ENCODE data around the gene EFL1. TPM values are rescaled to one million over a fixed set of nuclear protein-coding genes. Genes with fewer than 3 reads are reported as not detected.

Gene EFL1
- total RNA-seq, 4 donors from 2014 or later = 2.8 to 28.3 (median 16.0) TPM

GRCh38 chr15:82114660-82115059 lies 147.9 kb downstream of the EFL1 start:
- H3K4me3 ChIP-seq = no peak overlapping the region
- no peak overlapping the region for H3K27ac ChIP-seq
- TF ChIP-seq CTCF (IDR thresholded peaks at IDR 0.05) (no peak), POLR2A (IDR thresholded peaks at IDR 0.05) (no peak)
- H3K4me1 ChIP-seq = no peaks in the 10 kb centered on the region
- no peaks in the 10 kb centered on the region for H3K36me3 ChIP-seq
- H3K9me3 ChIP-seq = no peaks in the 10 kb centered on the region
- intact Hi-C loops (cut with DNase I; ENCODE audit: low total_unique reads) = no loop called here
- no peak for DNase-seq
- no peaks in the 10 kb centered on the region for H3K27me3 ChIP-seq

GRCh38 chr15:82113106-82113715 lies 149.3 kb downstream of the EFL1 start:
- intact Hi-C loops (cut with DNase I; ENCODE audit: low total_unique reads) = no loop called here
- Histone ChIP-seq H3K36me3 (no peaks in the 10 kb centered on the region), H3K4me3 (no peak overlapping the region), H3K9me3 (no peaks in the 10 kb centered on the region), H3K4me1 (no peaks in the 10 kb centered on the region), H3K27ac (no peak overlapping the region), H3K27me3 (no peaks in the 10 kb centered on the region)
- no peak for DNase-seq
- TF ChIP-seq POLR2A (IDR thresholded peaks at IDR 0.05) (no peak), CTCF (IDR thresholded peaks at IDR 0.05) (no peak)

- H3K36me3 ChIP-seq = no peaks in the 10 kb centered on the region
- no peak for TF ChIP-seq CTCF (IDR thresholded peaks at IDR 0.05)
- no peaks in the 10 kb centered on the region for H3K27me3 ChIP-seq
- no peaks in the 10 kb centered on the region for H3K9me3 ChIP-seq
- DNase-seq = no peak
- intact Hi-C loops (cut with DNase I; ENCODE audit: low total_unique reads) = no loop called here
- H3K27ac ChIP-seq = no peak overlapping the region
- no peak overlapping the region for H3K4me3 ChIP-seq
- no peaks in the 10 kb centered on the region for H3K4me1 ChIP-seq
These were observed 150.6 kb downstream of the EFL1 start for GRCh38 chr15:82111918-82112317.

- TF ChIP-seq POLR2A (IDR thresholded peaks at IDR 0.05) (no peak), CTCF (IDR thresholded peaks at IDR 0.05) (no peak)
These were observed 152.4 kb downstream of the EFL1 start for GRCh38 chr15:82110144-82110543.

GRCh38 chr15:82108489-82109078 lies 153.9 kb downstream of the EFL1 start:
- no peaks in the 10 kb centered on the region for H3K27me3 ChIP-seq
- peak; percentile 26 to 30 for DNase-seq
- no peaks in the 10 kb centered on the region for H3K4me1 ChIP-seq
- no peak overlapping the region for H3K4me3 ChIP-seq
- TF ChIP-seq POLR2A (IDR thresholded peaks at IDR 0.05) (no peak), CTCF (IDR thresholded peaks at IDR 0.05) (peak; percentile 30 to 61 (median 46))
- intact Hi-C loops (cut with DNase I; ENCODE audit: low total_unique reads) = no loop called here
- no peaks in the 10 kb centered on the region for H3K9me3 ChIP-seq
- H3K36me3 ChIP-seq = no peaks in the 10 kb centered on the region
- H3K27ac ChIP-seq = no peak overlapping the region

More at GRCh38 chr15:82110144-82110543, 152.4 kb downstream of the EFL1 start:
- no peaks in the 10 kb centered on the region for H3K9me3 ChIP-seq
- no peaks in the 10 kb centered on the region for H3K36me3 ChIP-seq
- H3K27me3 ChIP-seq = no peaks in the 10 kb centered on the region
- H3K27ac ChIP-seq = no peak overlapping the region
- no peak overlapping the region for H3K4me3 ChIP-seq
- intact Hi-C loops (cut with DNase I; ENCODE audit: low total_unique reads) = no loop called here
- no peaks in the 10 kb centered on the region for H3K4me1 ChIP-seq
- DNase-seq = no peak

All from uterus (tissue), 4 donors.